Chondrocyte (in vitro differentiated cells): ENCODE data around the gene SKIC8. TPM values are rescaled to one million over a fixed set of nuclear protein-coding genes. Genes with fewer than 3 reads are reported as not detected.

Source experiments
- DNase-seq: peaks from one replicate; pipeline ENCODE4 v3.0.0; 2021; ENCODE audit warnings: mixed read lengths, low spot score
- H3K27ac Mint-ChIP-seq: one replicate; pipeline ENCODE4 v1.8.0; 2021; ENCODE audit warnings: mild to moderate bottlenecking, moderate library complexity, mixed read lengths; ENCODE audit not compliant: unreplicated experiment
- H3K27me3 Mint-ChIP-seq: 2 replicates; pipeline ENCODE4 v1.8.0; 2021; ENCODE audit warnings: low read depth, mixed read lengths
- H3K36me3 Mint-ChIP-seq: 2 replicates; pipeline ENCODE4 v1.8.0; 2021; ENCODE audit warnings: low read depth, mixed read lengths
- H3K4me1 Mint-ChIP-seq: 2 replicates; pipeline ENCODE4 v1.8.0; 2021; ENCODE audit warnings: low read depth, mild to moderate bottlenecking, mixed read lengths
- H3K4me3 Mint-ChIP-seq: one replicate; pipeline ENCODE4 v1.8.0; 2021; ENCODE audit warnings: mild to moderate bottlenecking, moderate library complexity, mixed read lengths; ENCODE audit not compliant: unreplicated experiment
- H3K9me3 Mint-ChIP-seq: 2 replicates; pipeline ENCODE4 v1.8.0; 2021; ENCODE audit warnings: low read depth, mixed read lengths
- CTCF ChIP-seq: fragments of 200-600 bp; sonication (generic); IDR thresholded peaks from 2 replicates; pipeline ENCODE4 v1.5.0; 2021; ENCODE audit warnings: antibody characterized with exemption, mild to moderate bottlenecking, moderate library complexity
- total RNA-seq: library from RNA; stranded (reverse); gene quantifications from 3 replicates; pipeline ENCODE4 v1.2.1, GENCODE V29; 2021

The SKIC8 gene
- total RNA-seq, 1 donor from 2014 or later = 35.1 TPM

GRCh38 chr15:78311292-78311691 is 11.9 kb upstream of the SKIC8 start:
- Mint-ChIP-seq H3K9me3 (no peaks in the 10 kb centered on the region), H3K4me1 (peaks cover 13% of the 10 kb centered on the region), H3K27ac (no peak overlapping the region), H3K4me3 (no peak overlapping the region), H3K36me3 (no peaks in the 10 kb centered on the region), H3K27me3 (no peaks in the 10 kb centered on the region)
- no peak for DNase-seq
- no peak for TF ChIP-seq CTCF

- no peaks in the 10 kb centered on the region for H3K27me3 Mint-ChIP-seq
- TF ChIP-seq CTCF = peak; percentile 99
- no peak for DNase-seq
Measured at GRCh38 chr15:78308422-78309032, 9.1 kb upstream of the SKIC8 start.

GRCh38 chr15:78307976-78308375 is 8.6 kb upstream of the SKIC8 start:
- H3K4me3 Mint-ChIP-seq = no peak overlapping the region
- no peak for TF ChIP-seq CTCF
- H3K36me3 Mint-ChIP-seq = no peaks in the 10 kb centered on the region
- DNase-seq = no peak
- H3K27ac Mint-ChIP-seq = no peak overlapping the region
- peaks cover 23% of the 10 kb centered on the region for H3K4me1 Mint-ChIP-seq
- H3K9me3 Mint-ChIP-seq = no peaks in the 10 kb centered on the region
- H3K27me3 Mint-ChIP-seq = no peaks in the 10 kb centered on the region

More at GRCh38 chr15:78308422-78309032, 9.1 kb upstream of the SKIC8 start:
- Mint-ChIP-seq H3K9me3 (no peaks in the 10 kb centered on the region), H3K4me3 (no peak overlapping the region), H3K4me1 (peaks cover 22% of the 10 kb centered on the region), H3K27ac (no peak overlapping the region), H3K36me3 (no peaks in the 10 kb centered on the region)

- TF ChIP-seq CTCF = no peak
- H3K9me3 Mint-ChIP-seq = no peaks in the 10 kb centered on the region
- peak overlapping the region; percentile 78 for H3K27ac Mint-ChIP-seq
- no peaks in the 10 kb centered on the region for H3K36me3 Mint-ChIP-seq
- no peaks in the 10 kb centered on the region for H3K27me3 Mint-ChIP-seq
- no peak overlapping the region for H3K4me3 Mint-ChIP-seq
- DNase-seq = no peak
- peaks cover 39% of the 10 kb centered on the region for H3K4me1 Mint-ChIP-seq
Measured at GRCh38 chr15:78306176-78306774, 6.9 kb upstream of the SKIC8 start.

- no peaks in the 10 kb centered on the region for H3K9me3 Mint-ChIP-seq
- no peaks in the 10 kb centered on the region for H3K27me3 Mint-ChIP-seq
- H3K27ac Mint-ChIP-seq = no peak overlapping the region
- H3K36me3 Mint-ChIP-seq = no peaks in the 10 kb centered on the region
- no peak for TF ChIP-seq CTCF
- H3K4me1 Mint-ChIP-seq = peaks cover 45% of the 10 kb centered on the region
- peak overlapping the region; percentile 22 for H3K4me3 Mint-ChIP-seq
- no peak for DNase-seq
Measured at GRCh38 chr15:78304216-78305066, 5.0 kb upstream of the SKIC8 start.
